Karpas-422 (cell line): ENCODE data around the gene HRAS. TPM values are rescaled to one million over a fixed set of nuclear protein-coding genes. Genes with fewer than 3 reads are reported as not detected.
A peak's percentile ranks its signal among the peaks of the same experiment; 100 is the strongest.

Source experiments
- DNase-seq: peaks from one replicate; pipeline ENCODE4 v3.0.0-alpha.2; 2015
- H2AFZ ChIP-seq: fragments of 200-600 bp; sonication (generic); 2 replicates; pipeline ENCODE4 v1.6.1; 2014; ENCODE audit warnings: antibody characterized with exemption, low read length, mixed read lengths
- H3K27ac ChIP-seq: fragments of 200-600 bp; sonication (generic); 2 replicates; pipeline ENCODE4 v1.5.1; 2014; ENCODE audit warnings: mild to moderate bottlenecking, low read length, moderate library complexity
- H3K27me3 ChIP-seq: fragments of 200-600 bp; sonication (generic); 2 replicates; pipeline ENCODE4 v1.6.1; 2014; ENCODE audit warnings: low read length, mixed read lengths
- H3K36me3 ChIP-seq: fragments of 200-600 bp; sonication (generic); 2 replicates; pipeline ENCODE4 v1.6.1; 2014; ENCODE audit warnings: low read length, mixed read lengths; ENCODE audit not compliant: insufficient read depth
- H3K4me1 ChIP-seq: fragments of 200-600 bp; sonication (generic); 2 replicates; pipeline ENCODE4 v1.6.1; 2014; ENCODE audit warnings: mild to moderate bottlenecking, low read length, mixed read lengths
- H3K4me2 ChIP-seq: fragments of 200-600 bp; sonication (generic); 2 replicates; pipeline ENCODE4 v1.6.1; 2014; ENCODE audit warnings: low read length, low read depth, mild to moderate bottlenecking; ENCODE audit not compliant: poor library complexity, severe bottlenecking
- H3K4me3 ChIP-seq: fragments of 200-600 bp; sonication (generic); 2 replicates; pipeline ENCODE4 v1.5.1; 2014; ENCODE audit warnings: mild to moderate bottlenecking, antibody characterized with exemption, low read length, mixed read lengths
- H3K79me2 ChIP-seq: fragments of 200-600 bp; sonication (generic); 2 replicates; pipeline ENCODE4 v1.6.1; 2014; ENCODE audit warnings: mild to moderate bottlenecking, low read length, mixed read lengths
- H3K9ac ChIP-seq: fragments of 200-600 bp; sonication (generic); 2 replicates; pipeline ENCODE4 v1.6.0; 2014; ENCODE audit warnings: low read length
- H3K9me2 ChIP-seq: fragments of 200-600 bp; sonication (generic), shearing (Covaris generic); replicated peaks from 2 replicates; pipeline ENCODE4 v1.6.0; 2014; ENCODE audit warnings: mild to moderate bottlenecking, low read length, moderate library complexity; ENCODE audit not compliant: insufficient read depth
- H3K9me3 ChIP-seq: fragments of 300-700, 200-600 bp; sonication (generic); 2 replicates; pipeline ENCODE4 v1.6.1; 2014; ENCODE audit warnings: low read length, mixed read lengths
- H4K20me1 ChIP-seq: fragments of 200-600 bp; sonication (generic); 2 replicates; pipeline ENCODE4 v1.6.1; 2014; ENCODE audit warnings: mild to moderate bottlenecking, antibody characterized with exemption, low read length, low read depth; ENCODE audit not compliant: insufficient read depth
- total RNA-seq: library from RNA; depleted of rRNA; stranded (reverse); fragments of >200 nt; shearing (Covaris generic); gene quantifications from 2 replicates; pipeline ENCODE4 v1.2.3, GENCODE V29; 2014; ENCODE audit warnings: low replicate concordance

The HRAS gene
- total RNA-seq, 1 experiment from 2014 or later = 8.5 TPM

DNA sequence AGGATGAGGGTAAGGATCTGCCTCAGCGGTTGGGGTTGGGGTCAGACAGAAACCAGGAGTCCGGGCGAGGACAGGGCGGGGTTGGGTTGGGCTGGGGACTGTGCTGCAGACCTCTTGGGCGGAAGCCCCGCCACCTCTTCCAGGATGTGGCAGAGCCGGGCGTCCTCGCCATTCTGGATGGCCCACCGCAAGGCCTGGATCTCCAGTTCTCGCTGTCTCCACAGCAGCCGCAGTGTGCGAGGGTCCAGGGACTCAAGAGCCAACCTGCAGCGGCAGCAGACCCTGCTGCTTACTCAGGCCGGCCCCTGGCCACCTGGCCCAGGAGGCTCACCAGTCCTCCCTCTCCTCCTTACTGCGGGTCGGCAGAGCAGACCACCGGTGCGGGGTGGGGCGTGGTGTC is 23.1 kb upstream of the HRAS start:
- DNase-seq = no peak
- H3K4me1 ChIP-seq = peaks cover 33% of the 10 kb centered on the region
- H3K9me3 ChIP-seq = no peaks in the 10 kb centered on the region
- no peak overlapping the region for H3K27ac ChIP-seq
- H3K9ac ChIP-seq = no peak overlapping the region
- no peaks in the 10 kb centered on the region for H3K36me3 ChIP-seq
- peaks cover 6% of the 10 kb centered on the region; the same call in 1 of the 2 replicates for H4K20me1 ChIP-seq
- no peaks in the 10 kb centered on the region for H3K27me3 ChIP-seq
- no peaks in the 10 kb centered on the region for H3K9me2 ChIP-seq
- H3K4me3 ChIP-seq = no peak overlapping the region
- H3K4me2 ChIP-seq = no peak overlapping the region
- 0 out of 2 replicates have a peak, but pooled peaks cover 4% of the 10 kb centered on the region for H3K79me2 ChIP-seq
- no peak overlapping the region for H2AFZ ChIP-seq

DNA sequence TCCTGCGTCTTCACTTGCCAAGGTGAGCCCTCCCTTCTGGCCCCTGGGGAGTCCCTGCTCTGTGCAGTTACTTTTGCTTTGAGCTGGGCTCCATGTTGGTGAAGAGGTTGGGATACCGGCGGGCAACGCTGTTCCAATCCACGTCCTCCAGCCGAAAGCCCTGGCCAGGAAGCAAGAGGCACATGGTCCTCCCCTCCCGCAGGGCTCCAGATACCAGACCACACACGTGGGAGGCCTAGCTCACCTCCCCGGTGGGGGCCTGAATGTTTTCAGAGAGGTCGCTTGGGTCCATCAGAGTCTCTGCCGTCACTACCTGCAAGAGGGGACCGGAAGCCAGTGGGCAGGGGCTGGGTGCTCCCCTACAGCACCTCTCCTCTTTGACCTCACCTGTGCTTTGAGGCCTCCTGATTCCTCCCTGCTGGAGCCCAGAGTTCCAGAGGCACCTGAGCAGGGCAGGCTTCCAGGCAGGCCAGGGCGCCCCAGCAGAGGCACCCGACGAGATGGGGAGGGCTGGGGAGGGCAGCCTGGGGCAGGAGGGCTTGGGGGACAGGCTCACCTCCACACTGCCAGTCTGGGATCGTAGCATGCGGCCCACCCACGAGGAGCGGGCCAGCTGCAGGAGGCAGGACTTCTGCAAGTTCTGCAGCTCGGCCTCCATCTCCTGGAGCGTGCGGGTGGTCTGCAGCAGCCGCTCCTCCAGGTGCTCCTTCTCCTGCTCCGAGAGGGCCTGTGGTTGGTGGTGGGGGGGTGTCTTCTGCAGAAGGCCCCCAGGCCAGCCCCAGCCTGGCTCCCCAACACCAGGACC is 22.2 kb upstream of the HRAS start:
- no peaks in the 10 kb centered on the region for H3K9me2 ChIP-seq
- no peak overlapping the region for H3K27ac ChIP-seq
- no peak overlapping the region for H2AFZ ChIP-seq
- H3K27me3 ChIP-seq = no peaks in the 10 kb centered on the region
- H3K4me2 ChIP-seq = no peak overlapping the region
- DNase-seq = no peak
- H3K4me1 ChIP-seq = peaks cover 33% of the 10 kb centered on the region
- H3K4me3 ChIP-seq = no peak overlapping the region
- 0 out of 2 replicates have a peak, but pooled peaks cover 4% of the 10 kb centered on the region for H3K79me2 ChIP-seq
- peaks cover 9% of the 10 kb centered on the region; the same call in 1 of the 2 replicates for H4K20me1 ChIP-seq
- no peaks in the 10 kb centered on the region for H3K9me3 ChIP-seq
- no peak overlapping the region for H3K9ac ChIP-seq
- no peaks in the 10 kb centered on the region for H3K36me3 ChIP-seq

DNA sequence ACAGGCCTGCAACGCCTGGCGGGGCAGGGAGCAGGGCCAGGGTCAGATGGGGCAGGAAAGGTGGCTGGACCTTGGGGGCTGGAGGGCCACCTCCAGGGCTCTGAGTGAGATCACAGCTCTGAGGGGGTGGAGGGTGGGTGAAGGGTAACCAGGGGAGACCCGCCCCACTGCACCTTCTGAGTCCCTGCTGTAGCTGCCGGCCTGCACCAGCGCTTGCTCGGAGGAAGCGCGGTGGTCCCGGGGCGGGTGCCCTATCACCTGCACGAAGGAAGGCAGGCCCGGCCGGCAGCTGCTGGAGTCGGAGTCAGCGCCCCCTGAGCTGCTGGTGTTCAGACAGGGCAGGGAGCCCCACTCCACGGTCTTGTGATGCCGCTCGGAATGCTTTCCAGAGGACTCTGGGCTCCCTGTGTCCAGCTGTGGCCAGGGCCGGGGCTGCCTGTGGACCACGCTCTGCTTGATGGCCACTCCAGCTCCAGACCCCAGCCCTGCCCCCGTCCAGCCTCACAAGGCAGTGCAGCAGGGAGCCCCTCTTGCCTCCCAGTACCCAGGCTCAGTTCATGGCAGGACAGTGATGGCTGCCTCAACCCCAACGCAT is 21.4 kb upstream of the HRAS start:
- H3K27ac ChIP-seq = no peak overlapping the region
- H3K36me3 ChIP-seq = no peaks in the 10 kb centered on the region
- no peak overlapping the region for H3K4me2 ChIP-seq
- H3K9ac ChIP-seq = no peak overlapping the region
- H2AFZ ChIP-seq = no peak overlapping the region
- H4K20me1 ChIP-seq = peaks cover 12% of the 10 kb centered on the region; the same call in 1 of the 2 replicates
- no peaks in the 10 kb centered on the region for H3K9me2 ChIP-seq
- H3K4me3 ChIP-seq = no peak overlapping the region
- H3K79me2 ChIP-seq = 0 out of 2 replicates have a peak, but pooled peaks cover 3% of the 10 kb centered on the region
- DNase-seq = no peak
- H3K27me3 ChIP-seq = no peaks in the 10 kb centered on the region
- no peaks in the 10 kb centered on the region for H3K9me3 ChIP-seq
- H3K4me1 ChIP-seq = peaks cover 28% of the 10 kb centered on the region

DNA sequence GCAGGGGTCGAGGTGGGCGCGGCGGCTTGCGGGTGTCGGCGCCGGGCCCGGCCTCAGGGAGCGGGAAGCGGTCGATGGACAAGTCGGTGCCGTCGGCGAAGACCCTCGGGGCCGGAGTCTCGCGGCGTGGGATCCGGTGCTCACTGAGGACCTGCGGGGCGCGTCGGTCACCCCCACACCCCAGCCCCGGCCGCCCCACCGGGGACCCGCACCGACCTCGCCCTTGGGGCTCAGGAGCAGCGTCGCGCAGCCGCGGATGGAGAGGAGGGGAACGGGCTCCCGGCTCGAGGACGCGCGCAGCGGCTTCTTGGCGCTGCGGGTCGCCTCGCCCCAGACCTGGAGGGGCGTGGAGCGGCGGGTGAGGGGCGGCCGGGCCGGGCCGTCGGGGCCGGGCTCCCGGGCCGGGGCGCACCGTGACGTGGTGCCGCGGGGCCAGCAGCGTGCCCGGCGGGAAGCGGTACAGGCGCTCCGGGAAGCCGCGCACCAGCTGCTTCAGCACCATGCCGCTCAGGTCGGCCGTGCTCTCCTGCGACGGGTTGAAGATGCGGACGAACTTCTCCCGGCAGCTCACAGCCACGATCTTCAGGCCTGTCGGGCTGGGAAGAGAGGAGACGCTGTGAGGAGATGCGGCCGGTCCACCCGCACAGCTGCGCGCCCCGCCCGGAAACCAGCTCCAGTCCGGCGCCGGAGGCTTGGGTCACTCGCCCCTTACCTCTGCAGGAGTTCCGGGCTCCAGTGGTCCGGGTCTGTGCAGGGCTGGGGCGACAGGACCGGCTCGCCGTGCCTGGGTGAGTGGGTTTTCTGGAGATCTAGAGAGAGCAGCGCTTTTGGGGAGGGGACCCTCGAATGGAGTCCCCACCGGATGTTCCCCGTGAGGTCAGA is 20.6 kb upstream of the HRAS start:
- H3K9me2 ChIP-seq = no peaks in the 10 kb centered on the region
- no peak overlapping the region for H3K9ac ChIP-seq
- H3K4me2 ChIP-seq = no peak overlapping the region
- no peaks in the 10 kb centered on the region for H3K36me3 ChIP-seq
- peaks cover 8% of the 10 kb centered on the region; the same call in 1 of the 2 replicates for H4K20me1 ChIP-seq
- H3K9me3 ChIP-seq = no peaks in the 10 kb centered on the region
- H2AFZ ChIP-seq = no peak overlapping the region
- no peaks in the 10 kb centered on the region for H3K27me3 ChIP-seq
- H3K27ac ChIP-seq = no peak overlapping the region
- DNase-seq = no peak
- no peak overlapping the region for H3K4me3 ChIP-seq
- peaks cover 23% of the 10 kb centered on the region for H3K4me1 ChIP-seq
- no peaks in the 10 kb centered on the region for H3K79me2 ChIP-seq

DNA sequence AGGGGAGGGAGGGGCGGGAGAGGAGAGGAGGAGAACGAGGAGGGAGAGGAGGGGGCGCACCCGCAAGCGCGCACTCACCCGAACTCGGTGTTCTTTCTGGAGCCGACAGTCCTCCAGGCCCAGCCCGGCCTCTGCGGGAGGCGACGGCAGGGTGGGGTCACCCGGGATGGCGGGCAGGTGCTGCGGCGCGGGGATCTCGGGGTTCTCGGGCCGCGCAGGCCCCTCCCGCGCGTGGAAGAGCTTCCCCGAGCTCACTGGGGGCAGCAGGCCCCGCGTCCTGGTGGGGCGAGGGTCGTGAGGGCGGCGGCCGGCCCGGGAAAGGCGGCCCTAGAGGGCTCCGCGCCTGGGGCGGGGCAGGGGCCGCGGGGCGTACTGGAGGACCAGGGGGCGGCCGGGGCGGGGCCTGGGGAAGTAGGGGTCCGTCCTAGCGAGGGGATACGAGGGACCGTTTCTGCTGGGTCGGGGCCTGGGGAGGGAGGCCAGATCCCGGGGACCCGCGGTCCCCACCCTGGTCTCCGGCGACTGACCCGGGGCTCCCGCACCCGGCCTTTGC is 19.9 kb upstream of the HRAS start:
- Histone ChIP-seq H3K9me3 (no peaks in the 10 kb centered on the region), H3K4me1 (peaks cover 21% of the 10 kb centered on the region), H2AFZ (no peak overlapping the region), H4K20me1 (peaks cover 8% of the 10 kb centered on the region; the same call in 1 of the 2 replicates), H3K27ac (no peak overlapping the region), H3K79me2 (no peaks in the 10 kb centered on the region), H3K27me3 (no peaks in the 10 kb centered on the region), H3K9ac (no peak overlapping the region), H3K9me2 (no peaks in the 10 kb centered on the region), H3K36me3 (no peaks in the 10 kb centered on the region), H3K4me2 (no peak overlapping the region), H3K4me3 (no peak overlapping the region)
- DNase-seq = no peak

DNA sequence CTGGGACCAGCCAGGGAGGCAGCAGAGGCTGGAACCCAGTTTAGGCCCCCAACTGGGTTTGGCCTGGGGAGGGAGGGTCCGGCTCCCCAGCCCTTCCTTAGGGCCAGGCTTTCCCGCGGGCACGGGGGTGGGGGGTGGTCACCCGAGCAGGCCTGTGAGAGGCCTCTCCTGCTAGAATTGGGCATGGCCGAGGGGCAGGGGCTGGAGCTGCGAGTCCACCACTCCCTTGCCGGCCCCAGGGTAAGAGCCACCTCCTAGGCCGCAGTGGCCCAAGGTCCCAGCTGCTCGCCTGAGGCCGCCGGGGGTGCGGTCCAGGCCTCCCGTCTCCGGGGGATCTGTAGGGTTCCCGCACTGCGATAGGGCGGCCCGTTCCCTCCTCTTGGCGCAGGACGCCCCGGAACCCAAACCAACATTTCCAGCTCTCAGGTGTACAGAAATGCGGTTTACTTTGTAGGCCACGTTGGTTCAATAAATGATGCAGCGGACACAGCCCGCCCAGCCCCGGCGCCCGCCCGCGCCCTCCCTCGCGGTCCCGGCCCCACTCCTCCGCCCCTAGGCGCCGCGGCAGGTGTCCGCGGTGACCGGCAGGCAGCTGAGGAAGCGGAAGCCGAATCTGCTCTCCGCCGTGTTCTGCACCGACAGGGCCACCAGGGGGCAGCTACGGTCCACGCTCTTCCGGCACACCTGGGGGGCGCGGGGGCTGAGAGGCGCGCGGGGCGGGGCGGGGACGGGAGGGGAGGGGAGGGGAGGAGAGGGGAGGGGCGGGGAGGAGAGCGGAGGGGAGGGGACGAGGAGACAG is 19.3 kb upstream of the HRAS start:
- peak overlapping the region; percentile 58 for H3K4me2 ChIP-seq
- no peak overlapping the region for H2AFZ ChIP-seq
- no peaks in the 10 kb centered on the region for H3K27me3 ChIP-seq
- no peak overlapping the region; the same call in 1 of the 2 replicates for H3K4me3 ChIP-seq
- no peak overlapping the region for H3K9ac ChIP-seq
- no peaks in the 10 kb centered on the region for H3K9me3 ChIP-seq
- peaks cover 15% of the 10 kb centered on the region for H3K4me1 ChIP-seq
- H3K36me3 ChIP-seq = no peaks in the 10 kb centered on the region
- peak; percentile 94 for DNase-seq
- peaks cover 8% of the 10 kb centered on the region; the same call in 1 of the 2 replicates for H4K20me1 ChIP-seq
- H3K9me2 ChIP-seq = no peaks in the 10 kb centered on the region
- H3K79me2 ChIP-seq = no peaks in the 10 kb centered on the region
- no peak overlapping the region for H3K27ac ChIP-seq

DNA sequence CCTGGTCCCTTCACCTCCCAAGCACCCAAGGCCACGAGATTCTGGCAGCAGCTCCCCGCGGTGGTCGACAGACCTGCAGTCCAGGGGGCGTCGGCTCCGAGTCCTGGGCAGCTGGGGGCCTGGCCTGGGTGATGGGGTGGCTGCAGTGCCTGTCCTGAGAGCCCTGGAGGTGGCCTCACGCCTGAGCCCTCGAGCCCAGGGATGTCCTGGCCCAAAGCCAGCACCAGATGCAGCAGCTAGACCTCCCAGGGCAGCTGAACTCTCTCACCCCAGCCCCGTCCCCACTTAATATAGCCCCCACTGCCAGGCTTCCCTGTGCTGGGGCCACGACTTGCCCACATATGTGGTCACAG is 18.6 kb upstream of the HRAS start:
- Histone ChIP-seq H3K79me2 (no peaks in the 10 kb centered on the region), H2AFZ (no peak overlapping the region), H3K27ac (no peak overlapping the region), H3K4me1 (peaks cover 16% of the 10 kb centered on the region), H3K9ac (no peak overlapping the region), H4K20me1 (peaks cover 8% of the 10 kb centered on the region; the same call in 1 of the 2 replicates), H3K27me3 (no peaks in the 10 kb centered on the region), H3K9me3 (no peaks in the 10 kb centered on the region), H3K4me3 (no peak overlapping the region), H3K4me2 (no peak overlapping the region), H3K36me3 (no peaks in the 10 kb centered on the region), H3K9me2 (no peaks in the 10 kb centered on the region)
- peak; percentile 50 for DNase-seq
